Uterus (tissue), 2 donors: ENCODE measurements around the gene SMIM20.

Experiments used
- CTCF ChIP-seq, 4 experiments: fragments of 200-600 bp in 2 of 4; fragments of 450-650 bp in 2 of 4; sonication (generic) in 2 of 4; IDR thresholded peaks; one replicate each; pipeline ENCODE4 v1.5.1; 2016 to 2019; ENCODE audit warnings: antibody characterized with exemption in 4 of 4, mild to moderate bottlenecking in 2 of 4, moderate library complexity in 1 of 4
- POLR2A ChIP-seq, 2 donors: fragments of 450-650 bp; IDR thresholded peaks; one replicate each; pipeline ENCODE4 v1.6.1; 2016; ENCODE audit warnings: antibody characterized with exemption in 2 of 2, mild to moderate bottlenecking in 1 of 2, moderate library complexity in 1 of 2

GRCh38 chr4:25922812-25923369 lies 8.9 kb downstream of the SMIM20 start:
- no peak for TF ChIP-seq POLR2A (IDR thresholded peaks at IDR 0.05)
- no peak for TF ChIP-seq CTCF (IDR thresholded peaks at IDR 0.05)
